BE2C (cell line): ENCODE measurements around the gene NPLOC4.

Experiments
- DNase-seq: peaks from one replicate; pipeline ENCODE4 v3.0.0-alpha.2; 2020
- H3K27me3 ChIP-seq: fragments of 250-450 bp; sonication (Bioruptor Pico); 2 replicates; pipeline ENCODE4 v1.5.1; 2020; ENCODE audit warnings: mild to moderate bottlenecking
- H3K36me3 ChIP-seq: fragments of 250-450 bp; sonication (Bioruptor Pico); 2 replicates; pipeline ENCODE4 v1.5.1; 2020; ENCODE audit warnings: mild to moderate bottlenecking
- H3K4me1 ChIP-seq: fragments of 250-450 bp; sonication (Bioruptor Pico); 2 replicates; pipeline ENCODE4 v1.5.1; 2020
- H3K4me3 ChIP-seq: 2 replicates; pipeline ENCODE4 v1.5.1; 2011; ENCODE audit warnings: low read depth, low read length
- H3K9me3 ChIP-seq: fragments of 250-450 bp; sonication (Bioruptor Pico); 2 replicates; pipeline ENCODE4 v1.5.1; 2020
- TF ChIP-seq, protein P1 (sequence below): IDR thresholded peaks from 2 replicates; pipeline ENCODE4 v1.5.1; 2012; ENCODE audit warnings: mild to moderate bottlenecking, low read depth, low read length

Gene NPLOC4

DNA sequence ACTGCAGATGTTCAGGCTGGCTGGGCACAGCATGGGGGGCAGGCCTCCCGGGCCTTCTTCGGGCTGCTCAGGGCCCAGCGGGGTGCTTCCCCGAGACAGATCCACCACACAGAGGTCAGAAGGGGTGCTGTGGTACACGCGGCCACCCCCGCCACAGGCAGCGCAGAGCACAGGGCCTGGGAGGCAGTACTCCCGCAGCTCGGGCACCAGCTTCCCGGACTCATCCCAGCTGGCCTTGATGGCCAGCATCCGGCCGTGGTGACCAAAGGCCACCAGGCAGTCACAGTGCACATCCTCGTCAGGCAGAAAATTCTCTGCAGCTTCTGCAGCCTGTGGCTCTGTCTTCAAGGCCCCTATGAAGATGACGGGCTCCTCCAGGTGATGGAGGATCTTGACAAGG lies 86.6 kb downstream of the NPLOC4 start:
- Histone ChIP-seq H3K9me3 (no peaks in the 10 kb centered on the region), H3K36me3 (peaks cover 43% of the 10 kb centered on the region), H3K4me1 (no peaks in the 10 kb centered on the region), H3K27me3 (no peaks in the 10 kb centered on the region), H3K4me3 (no peak overlapping the region)
- TF ChIP-seq, protein P1, sequence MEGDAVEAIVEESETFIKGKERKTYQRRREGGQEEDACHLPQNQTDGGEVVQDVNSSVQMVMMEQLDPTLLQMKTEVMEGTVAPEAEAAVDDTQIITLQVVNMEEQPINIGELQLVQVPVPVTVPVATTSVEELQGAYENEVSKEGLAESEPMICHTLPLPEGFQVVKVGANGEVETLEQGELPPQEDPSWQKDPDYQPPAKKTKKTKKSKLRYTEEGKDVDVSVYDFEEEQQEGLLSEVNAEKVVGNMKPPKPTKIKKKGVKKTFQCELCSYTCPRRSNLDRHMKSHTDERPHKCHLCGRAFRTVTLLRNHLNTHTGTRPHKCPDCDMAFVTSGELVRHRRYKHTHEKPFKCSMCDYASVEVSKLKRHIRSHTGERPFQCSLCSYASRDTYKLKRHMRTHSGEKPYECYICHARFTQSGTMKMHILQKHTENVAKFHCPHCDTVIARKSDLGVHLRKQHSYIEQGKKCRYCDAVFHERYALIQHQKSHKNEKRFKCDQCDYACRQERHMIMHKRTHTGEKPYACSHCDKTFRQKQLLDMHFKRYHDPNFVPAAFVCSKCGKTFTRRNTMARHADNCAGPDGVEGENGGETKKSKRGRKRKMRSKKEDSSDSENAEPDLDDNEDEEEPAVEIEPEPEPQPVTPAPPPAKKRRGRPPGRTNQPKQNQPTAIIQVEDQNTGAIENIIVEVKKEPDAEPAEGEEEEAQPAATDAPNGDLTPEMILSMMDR, result no peak
- no peak for DNase-seq

DNA sequence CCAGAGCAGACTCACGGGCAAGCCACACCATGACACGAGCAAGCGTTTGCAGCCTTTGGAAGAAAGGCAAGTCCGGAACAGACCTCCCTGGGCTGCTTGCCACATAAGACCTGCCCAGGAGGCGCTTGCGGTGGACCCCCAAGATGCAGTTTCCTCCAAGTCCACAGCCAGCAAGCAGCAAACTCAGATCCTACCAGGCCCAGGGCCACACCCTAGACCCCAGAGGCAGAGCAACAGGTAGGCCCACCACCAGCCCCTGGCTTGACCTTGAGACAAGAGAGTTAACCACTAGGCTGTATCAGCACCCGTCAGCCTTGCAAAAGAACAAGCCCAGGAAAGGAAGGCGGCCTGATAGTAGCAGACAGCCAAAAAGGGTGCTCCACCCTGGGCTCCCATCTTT lies 87.1 kb downstream of the NPLOC4 start:
- TF ChIP-seq, protein P1, result no peak
- no peaks in the 10 kb centered on the region for H3K27me3 ChIP-seq
- no peaks in the 10 kb centered on the region for H3K9me3 ChIP-seq
- no peak for DNase-seq
- H3K36me3 ChIP-seq, result peaks cover 46% of the 10 kb centered on the region
- H3K4me3 ChIP-seq, result no peak overlapping the region
- H3K4me1 ChIP-seq, result no peaks in the 10 kb centered on the region

DNA sequence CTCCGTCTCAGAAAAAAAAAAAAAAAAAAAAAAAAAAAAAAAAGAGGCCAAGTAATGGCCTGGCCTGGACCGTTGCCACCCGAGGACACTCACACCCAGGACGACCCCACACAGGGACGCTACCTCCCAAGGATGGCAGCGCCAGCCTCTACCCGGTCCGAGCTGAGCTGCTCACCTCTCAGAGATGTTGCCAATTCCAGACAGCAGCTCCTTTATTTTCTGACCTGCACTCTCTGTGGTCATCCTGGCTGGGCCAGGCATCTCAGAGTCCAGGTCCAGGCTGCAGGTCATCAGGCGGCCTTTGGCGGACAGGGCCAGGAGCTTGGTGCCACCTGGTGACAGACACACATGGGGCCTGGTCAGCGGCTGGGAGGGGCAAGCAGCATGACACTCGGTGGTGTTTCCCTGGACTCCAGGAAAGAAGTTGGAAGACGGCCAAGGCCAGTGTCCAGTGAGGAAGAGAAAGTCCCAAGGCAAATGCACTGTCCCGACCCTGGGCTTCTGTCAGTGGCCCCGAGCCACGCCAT lies 87.8 kb downstream of the NPLOC4 start:
- Histone ChIP-seq H3K27me3 (no peaks in the 10 kb centered on the region), H3K4me3 (no peak overlapping the region), H3K36me3 (peaks cover 51% of the 10 kb centered on the region), H3K9me3 (no peaks in the 10 kb centered on the region), H3K4me1 (no peaks in the 10 kb centered on the region)
- no peak for DNase-seq
- TF ChIP-seq, protein P1, result no peak

DNA sequence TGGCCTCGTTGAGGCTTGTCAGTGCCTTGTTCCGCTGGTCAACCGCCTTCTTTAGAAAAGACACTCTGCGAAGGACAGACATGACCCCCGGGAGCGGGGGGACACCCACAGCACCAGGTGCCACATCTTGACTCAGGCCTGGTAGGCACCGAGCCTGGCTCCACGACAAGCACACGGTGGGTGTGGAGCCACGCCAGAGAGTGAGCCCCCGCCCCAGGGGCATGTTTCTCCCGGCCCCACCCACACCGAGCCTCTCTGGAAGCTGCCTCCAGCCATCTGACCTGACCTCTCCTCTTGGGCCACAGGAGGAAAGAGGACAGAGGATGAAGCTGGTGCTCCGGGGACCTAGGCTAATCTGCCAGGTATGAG lies 89.3 kb downstream of the NPLOC4 start:
- H3K9me3 ChIP-seq, result no peaks in the 10 kb centered on the region
- H3K27me3 ChIP-seq, result no peaks in the 10 kb centered on the region
- no peak overlapping the region for H3K4me3 ChIP-seq
- TF ChIP-seq, protein P1, result no peak
- no peaks in the 10 kb centered on the region for H3K4me1 ChIP-seq
- peaks cover 62% of the 10 kb centered on the region for H3K36me3 ChIP-seq
- DNase-seq, result no peak

DNA sequence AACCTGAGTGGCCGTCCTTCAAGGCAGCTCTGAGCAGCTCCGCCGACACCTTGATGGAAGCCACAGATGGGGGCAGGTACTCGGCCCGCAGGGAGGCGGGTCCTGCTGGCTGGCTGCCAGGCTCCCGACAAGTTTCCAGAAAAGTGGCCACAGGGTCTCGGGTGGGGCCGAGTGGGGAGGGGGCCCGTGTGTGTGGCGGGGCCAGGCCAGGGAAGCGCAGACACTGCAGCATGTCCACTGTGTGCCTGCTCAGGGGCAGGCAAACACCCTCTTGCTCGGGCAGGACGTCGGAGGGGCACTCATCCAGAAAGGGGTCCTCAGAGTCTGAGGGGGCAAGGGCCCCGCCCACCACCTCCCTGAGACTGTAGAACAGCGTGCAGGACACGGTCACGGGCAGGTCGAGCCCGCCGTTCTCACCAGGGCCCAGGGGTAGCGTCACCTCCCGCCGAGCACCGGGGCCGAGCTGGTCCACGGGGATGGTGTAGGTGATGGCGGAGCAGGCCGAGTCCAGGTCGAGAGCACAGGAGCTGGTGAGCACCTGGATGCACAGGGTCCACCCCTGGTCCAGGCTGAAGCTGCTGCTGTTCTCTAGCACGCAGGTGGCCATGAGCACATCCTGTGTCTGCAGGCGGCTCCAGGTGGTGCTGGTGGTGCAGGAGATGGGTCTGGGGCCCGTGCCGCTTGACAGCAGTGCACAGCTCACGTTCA lies 89.9 kb downstream of the NPLOC4 start:
- TF ChIP-seq, protein P1, result no peak
- no peaks in the 10 kb centered on the region for H3K27me3 ChIP-seq
- no peak overlapping the region for H3K4me3 ChIP-seq
- H3K4me1 ChIP-seq, result no peaks in the 10 kb centered on the region
- no peaks in the 10 kb centered on the region for H3K9me3 ChIP-seq
- DNase-seq, result no peak
- H3K36me3 ChIP-seq, result peaks cover 63% of the 10 kb centered on the region

DNA sequence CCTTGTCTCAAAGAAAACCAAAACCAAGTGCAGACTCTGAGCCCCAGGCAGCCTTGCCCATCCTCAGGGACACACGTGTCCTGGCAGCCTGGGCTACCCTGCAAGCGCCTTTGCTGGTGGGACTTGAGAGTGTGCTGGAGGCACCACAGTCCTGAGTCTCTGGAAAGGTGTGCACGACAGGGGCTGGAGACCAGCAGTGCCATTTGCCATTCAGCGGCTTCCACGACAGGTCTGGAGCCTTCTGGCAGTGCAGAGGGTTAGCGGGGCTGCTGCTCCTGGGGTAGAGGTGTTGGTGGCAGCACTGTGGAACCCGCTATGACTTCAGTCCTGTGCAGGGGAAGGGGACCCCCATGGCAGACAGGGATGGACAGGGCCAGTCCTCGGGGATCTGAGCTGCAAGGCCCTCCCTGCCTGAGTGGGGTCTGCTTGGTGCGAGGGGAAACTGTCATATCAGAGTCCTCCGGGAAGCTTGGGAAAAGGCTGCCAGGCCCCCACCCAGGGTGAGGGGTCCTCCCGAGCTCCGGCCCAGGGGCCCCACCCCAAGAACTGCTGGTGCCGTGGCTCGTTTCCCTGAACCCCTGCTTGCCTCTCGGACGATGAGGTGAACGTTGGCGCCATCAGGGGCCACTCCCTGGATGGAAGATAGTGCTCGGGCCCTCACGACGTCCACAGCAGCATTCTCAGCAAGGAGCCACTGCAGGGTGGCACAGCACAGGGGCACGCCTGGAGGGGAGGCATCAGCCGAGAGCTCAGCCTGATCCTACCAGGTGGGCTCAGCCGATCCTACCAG lies 91.6 kb downstream of the NPLOC4 start:
- Histone ChIP-seq H3K4me1 (no peaks in the 10 kb centered on the region), H3K4me3 (no peak overlapping the region), H3K36me3 (peaks cover 61% of the 10 kb centered on the region), H3K27me3 (no peaks in the 10 kb centered on the region), H3K9me3 (no peaks in the 10 kb centered on the region)
- DNase-seq, result no peak
- TF ChIP-seq, protein P1, result no peak
